NCI-H226 (cell line): ENCODE measurements around the gene SGSM2.
A peak's percentile ranks its signal among the peaks of the same experiment; 100 is the strongest.

ENCODE experiments used
- DNase-seq: peaks from one replicate; pipeline ENCODE4 v3.0.0-alpha.2; 2015

SGSM2 gene

DNA sequence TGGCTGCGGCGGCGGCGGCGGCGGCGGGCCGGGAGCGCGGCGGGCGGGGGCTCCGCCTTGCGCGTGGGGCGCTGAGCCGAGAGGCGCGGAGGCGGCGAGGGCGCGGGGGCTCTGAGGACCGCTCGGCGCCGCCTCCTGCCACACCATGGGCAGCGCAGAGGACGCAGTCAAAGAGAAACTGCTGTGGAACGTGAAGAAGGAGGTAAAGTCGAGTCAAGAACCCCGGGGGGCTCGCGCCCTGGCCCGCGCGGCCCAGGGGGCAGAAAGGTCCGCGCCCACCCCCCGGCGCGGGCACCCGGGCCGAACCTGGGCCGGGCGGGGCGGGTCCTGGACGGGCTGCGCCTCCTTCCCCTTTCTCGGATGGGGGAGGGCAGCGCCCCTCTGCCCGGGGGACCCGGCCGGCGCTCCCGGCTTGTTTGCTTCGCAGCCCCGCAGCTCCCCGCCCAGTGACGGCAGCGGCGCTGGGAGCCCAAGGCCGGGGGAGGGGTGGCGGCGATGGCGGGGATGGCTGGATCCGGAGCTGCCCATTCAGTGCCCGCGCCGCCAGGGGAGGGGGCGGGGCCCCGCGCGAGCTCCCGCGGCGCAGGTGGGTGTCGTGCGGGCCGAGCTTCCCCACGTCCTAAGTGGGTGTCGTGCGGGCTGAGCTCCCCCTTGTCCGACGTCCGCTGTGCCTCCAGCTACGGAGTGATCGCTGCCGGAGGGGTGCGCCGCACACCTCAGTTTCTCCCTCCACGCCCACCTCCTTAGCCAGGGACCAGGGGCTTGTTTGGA is 428 bp downstream of the SGSM2 start:
- DNase-seq = peak; percentile 64

DNA sequence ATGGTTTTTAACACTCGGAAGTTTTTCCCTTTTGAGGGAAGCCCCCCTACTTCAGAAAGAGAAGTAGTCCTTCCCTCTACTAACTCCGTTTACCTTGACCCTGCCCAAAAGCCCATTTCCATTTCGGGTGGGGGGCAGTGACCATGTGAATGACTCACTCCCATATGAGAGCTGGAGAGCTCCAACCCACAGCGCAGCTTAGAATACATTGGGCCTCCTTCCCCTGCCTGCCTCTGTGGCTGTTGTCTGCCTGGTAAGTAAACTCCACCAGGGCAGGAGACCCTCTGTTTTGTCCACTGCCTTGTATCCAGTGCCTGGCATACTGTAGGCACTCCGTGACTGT is 985 bp downstream of the SGSM2 start:
- DNase-seq = no peak

DNA sequence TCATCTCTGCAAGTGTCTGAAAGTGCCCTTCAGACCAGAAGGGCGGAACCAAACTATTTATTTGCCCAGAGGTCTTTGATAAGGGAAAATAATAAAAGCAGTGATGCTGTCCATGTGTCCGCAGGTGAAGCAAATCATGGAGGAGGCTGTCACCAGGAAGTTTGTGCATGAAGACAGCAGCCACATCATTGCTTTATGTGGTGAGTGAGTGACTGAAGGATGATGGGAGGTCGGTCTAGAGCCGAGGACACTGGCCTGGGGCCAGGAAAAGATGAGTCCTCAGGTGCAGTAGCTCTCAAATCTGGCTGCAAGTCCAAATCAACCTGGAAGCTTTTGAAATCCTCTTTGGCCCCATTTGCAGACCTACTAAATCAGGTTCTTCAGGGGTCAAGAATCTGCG is 6.1 kb downstream of the SGSM2 start:
- DNase-seq = no peak

DNA sequence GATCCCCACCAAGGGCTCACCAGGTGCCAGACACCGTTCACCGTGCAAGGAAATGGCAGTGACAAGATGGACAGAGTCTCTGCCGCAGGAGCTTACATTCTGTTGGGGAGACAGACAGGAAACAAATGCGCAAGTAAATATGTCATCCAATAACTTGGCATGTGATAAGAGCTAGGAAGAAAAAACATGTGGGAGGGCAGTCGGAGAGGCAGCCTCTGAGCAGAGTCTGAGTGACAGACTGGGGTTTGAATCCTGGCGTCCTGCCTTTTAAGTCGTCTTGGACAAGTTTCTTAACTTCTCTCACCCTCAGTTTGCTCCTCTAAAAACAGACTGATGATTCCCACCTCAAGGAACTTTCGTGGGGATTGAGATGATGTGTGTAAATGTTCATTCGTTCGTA is 7.2 kb downstream of the SGSM2 start:
- no peak for DNase-seq

DNA sequence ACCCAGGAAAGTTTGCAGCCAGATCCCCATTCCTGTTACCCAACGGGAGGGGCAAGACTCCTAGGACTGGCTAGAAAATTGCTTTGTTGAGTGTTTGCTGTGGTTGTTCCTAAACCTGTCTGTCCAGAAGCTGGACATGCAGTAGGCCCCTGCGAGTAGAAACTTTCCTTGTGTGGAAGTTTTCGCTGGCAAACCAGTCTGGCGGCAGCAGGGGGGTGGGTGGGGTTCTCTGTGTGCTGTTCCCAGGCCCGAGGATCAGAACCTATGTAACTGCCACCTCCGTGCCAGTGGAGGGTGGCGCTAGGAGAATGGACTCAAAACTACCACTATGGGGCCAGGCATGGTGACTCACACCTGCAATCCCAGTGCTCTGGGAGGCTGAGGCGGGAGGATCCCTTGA is 9.2 kb downstream of the SGSM2 start:
- DNase-seq = no peak

DNA sequence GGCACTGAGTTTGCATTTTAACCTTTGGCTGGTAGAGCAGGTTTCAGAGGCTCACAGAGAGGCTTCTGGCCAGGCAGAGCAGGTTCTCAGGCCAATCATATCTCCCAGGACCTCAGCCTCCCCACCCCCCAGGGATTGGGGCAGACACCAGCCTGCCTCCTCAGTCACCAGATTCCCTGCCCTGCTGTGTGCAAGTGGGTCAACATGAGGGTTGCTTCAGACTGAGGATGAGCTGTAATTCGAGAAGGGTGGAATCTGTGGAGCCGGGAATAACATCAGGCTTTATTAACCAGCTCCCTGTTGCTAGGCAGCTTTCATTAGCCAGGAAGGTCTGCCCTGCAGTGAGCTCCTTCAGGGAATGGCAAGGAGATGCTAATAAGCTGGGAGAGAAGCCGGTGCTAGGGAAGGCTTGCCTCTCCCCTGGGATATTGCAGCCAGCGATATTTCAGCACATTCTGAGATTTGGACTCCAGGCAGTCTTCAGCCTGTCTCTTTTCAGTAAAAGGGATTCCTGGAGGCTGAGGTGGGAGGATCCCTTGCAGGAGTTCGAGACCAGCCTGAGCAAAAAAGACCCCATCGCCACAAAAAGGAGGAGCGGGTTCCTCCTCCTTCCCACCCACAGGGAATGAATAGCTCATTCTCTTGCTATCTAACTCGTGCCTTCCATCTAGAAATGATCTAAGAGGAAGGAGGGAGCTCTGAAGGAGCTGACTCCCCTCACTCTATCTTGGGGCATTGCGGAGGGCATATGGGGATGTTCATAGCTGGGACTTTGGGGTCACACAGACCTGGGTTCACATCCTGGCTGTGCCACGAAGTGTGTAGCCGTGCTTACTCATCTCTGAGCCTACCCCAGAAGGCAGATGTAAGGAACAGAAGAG is 10.7 kb downstream of the SGSM2 start:
- DNase-seq = peak; percentile 38

DNA sequence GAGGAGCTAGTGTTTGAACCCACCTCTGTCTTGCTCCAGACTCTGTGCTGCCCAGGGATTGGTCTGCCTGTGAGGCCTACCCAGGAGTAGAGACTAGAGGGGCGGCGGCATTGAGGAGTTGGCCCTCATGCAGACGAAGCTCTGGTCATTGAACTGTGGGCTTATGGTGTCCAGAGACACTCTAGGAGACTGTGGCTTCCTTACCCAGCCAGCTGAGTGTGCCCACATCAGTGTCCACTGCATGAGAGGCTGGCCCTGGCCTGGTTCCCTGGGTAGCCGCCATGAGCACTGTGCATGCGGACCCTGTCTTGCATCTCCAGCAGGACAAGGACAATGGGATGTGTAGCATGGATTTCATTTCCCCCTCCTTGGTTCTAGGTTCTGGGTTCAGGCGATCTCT is 14.0 kb downstream of the SGSM2 start:
- no peak for DNase-seq

DNA sequence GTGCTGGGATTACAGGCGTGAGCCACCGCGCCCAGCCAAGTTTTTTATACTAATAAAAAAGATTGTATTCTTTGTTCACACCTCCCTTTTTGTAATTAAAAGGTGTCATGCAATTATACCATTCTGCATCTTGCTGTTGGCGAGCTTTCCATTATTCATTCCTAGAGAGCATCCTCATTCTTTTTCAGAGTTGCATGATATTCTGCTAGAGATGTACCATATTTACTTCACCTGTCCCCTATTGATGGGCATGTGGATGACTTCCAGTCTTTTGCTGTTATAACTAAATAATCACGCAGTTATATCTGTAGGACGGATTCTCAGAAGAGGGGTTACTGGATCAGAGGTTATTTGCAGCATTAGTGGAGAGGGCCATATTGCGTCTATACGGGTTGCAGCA is 17.0 kb downstream of the SGSM2 start:
- DNase-seq = no peak

DNA sequence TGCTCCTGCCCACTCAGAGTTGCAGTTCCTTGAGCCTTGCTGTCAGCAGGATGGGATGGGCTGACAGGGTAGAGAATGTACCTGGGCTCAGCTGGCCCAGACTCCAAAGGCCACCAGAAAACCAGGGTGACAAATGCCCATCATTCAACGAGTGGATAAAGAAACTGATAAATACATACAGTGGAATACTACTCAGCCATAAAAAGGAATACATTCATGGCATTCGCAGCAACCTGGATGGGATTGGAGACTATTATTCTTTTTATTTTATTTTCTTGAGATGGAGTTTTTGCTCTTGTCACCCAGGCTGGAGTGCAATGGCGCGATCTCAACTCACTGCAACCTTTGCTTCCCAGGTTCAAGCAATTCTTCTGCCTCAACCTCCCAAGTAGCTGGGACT is 19.9 kb downstream of the SGSM2 start:
- DNase-seq = no peak

DNA sequence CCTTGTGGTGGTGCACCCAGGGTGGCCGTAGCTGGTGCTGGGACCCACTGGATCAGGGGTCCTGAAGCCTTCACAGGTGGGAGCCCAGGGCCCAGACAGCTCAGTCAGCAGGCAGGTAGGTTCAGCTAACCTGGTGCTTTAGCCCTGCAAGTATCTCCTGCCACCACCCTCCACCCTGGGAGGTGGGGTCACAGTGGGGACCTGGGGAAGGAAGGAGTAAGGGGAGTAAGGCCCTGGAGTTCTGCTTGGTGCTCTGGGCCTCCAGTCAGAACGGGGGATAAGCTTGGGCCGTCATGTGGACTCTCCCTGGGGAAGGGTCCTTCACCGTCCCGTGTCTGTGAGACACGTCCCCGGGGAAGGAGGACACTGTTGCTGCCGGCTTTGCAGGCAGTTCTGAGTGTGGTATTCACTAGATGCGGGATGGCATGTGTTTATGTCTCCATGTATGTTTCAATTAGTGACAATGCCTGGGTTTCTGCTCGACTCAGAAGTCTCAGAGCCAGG is 20.7 kb downstream of the SGSM2 start:
- no peak for DNase-seq

DNA sequence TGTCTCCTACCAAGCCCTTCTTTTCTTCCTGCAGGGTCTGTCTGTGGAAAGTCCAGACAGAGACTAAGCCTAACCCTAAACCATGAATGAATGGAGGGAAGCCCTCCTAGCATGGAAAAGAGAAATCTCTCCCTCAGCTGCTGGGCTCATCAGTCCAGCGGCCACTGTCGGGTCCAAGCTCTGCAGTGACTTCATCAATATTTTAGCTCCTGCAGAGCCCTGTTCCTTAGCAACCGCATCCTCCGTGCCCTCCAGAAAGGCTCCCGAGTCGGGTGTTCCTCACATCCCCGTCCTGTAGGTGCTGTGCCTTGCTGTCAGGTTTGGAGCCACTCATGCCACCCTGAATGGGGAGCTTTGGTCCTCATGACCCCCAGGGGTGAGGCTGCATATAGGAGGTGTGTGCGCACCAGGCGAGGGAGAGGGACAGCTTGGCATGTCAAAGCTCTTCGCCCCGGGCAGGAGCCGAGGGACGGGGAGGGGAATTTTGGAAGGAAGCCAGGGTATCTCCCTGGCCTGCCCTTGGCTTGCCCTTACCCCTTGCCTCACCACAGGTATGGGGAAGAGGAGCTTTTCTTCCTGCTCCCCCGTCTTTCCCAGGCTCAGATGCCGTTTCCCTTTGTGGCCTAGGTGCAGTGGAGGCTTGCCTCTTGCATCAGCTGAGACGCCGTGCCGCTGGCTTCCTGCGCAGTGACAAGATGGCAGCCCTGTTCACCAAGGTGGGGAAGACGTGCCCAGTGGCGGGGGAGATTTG is 23.9 kb downstream of the SGSM2 start:
- DNase-seq = no peak

DNA sequence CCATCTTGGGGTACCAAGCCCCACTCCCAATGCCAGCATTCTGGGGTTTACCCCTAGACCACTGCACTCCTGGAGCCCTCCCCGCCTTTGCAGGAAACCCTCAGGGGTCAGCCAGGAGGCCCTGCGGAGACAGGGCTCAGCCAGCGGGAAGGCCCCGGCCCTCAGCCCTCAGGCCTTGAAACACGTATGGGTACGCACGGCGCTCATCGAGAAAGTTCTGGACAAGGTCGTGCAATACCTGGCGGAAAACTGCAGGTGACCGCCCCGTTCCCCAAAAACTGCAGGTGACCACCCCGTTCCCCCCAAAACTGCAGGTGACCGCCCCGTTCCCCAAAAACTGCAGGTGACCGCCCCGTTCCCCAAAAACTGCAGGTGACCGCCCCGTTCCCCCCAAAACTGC is 24.7 kb downstream of the SGSM2 start:
- DNase-seq = no peak

DNA sequence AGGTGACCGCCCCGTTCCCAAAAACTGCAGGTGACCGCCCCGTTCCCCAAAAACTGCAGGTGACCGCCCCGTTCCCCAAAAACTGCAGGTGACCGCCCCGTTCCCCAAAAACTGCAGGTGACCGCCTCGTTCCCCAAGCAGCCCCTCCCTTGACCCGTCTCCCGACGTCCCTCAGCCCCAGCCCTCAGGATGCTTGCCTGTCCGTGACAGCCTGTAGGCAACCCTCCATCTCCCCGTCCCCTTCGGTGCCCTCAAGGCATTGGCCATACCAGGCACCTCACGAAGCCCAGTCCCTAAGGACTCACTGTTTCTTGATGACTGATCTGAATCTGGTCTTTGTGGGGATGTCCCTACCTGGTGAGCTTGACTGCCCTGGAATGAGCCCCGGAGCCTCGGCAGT is 25.1 kb downstream of the SGSM2 start:
- DNase-seq = no peak

DNA sequence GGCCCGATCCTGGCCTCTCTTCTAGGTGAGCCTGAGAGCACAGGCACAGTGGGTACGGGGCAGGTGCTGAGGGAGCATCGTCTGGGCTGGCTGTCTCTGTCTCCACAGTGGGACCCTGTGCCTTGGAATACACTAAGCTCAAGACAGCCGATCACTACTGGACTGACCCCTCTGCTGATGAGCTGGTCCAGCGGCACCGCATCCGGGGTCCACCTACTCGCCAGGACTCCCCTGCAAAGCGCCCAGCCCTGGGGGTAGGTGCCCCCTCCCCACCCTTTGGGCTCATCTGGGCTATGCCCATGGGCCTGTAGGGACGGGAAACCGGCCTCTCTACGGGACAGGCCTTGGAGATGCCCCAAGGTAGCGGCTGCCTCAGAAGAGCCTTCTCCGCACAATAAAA is 25.6 kb downstream of the SGSM2 start:
- DNase-seq = no peak

DNA sequence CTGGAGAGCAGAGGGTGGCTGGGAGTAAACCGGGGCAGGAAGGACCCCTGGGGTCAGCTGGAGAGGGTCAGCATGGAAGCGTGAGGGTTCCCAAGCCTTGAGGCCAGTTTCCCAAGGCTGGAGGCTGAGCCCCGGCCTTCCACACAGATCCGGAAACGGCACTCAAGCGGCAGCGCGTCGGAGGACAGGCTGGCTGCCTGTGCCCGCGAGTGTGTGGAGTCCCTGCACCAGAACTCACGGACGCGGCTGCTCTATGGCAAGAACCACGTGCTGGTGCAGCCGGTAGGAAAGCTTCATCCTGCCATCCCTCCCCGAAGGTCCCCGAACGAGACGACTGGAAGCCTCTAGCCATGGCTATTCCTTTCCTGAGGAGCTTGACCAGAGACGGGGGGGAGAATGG is 26.0 kb downstream of the SGSM2 start:
- no peak for DNase-seq

DNA sequence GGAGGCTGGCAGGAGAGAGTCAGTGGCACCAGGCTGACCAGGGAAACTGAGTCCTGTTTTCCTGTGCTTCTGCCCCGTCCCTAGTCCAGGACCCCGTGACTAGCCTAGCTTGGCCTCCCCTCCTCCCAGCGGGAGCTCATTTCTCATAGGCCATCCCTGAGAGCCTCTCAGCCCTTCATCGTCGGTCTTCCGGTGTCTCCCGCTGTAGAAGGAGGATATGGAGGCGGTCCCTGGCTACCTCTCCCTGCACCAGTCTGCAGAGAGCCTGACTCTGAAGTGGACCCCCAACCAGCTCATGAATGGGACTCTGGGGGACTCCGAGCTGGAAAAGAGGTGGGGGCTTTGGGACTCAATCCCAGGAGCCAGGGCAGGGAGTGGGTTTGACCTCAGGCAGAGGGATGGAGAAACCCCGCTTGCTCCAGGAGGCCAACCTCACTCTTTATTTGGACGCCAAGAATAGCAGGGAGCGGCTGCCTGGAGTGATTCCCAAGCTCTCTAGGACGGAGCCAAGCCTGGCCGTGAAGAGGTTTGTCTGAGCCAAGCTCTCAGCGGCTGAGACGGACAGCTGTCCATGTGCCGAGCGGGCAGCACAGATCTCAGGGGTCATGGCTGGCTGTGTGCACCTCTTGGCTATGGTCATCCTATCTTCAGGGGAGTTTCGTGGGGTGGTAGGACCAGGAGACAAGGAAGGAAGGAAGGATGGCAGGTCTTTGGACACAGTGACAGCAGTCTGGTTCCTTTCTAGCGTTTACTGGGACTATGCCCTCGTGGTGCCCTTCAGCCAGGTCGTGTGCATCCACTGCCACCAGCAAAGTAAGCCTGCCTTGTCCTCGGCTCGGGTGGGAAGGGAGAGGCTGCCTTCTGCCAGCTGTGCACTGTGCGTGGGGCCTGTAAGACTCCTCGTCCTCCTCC is 26.8 kb downstream of the SGSM2 start:
- DNase-seq = no peak

DNA sequence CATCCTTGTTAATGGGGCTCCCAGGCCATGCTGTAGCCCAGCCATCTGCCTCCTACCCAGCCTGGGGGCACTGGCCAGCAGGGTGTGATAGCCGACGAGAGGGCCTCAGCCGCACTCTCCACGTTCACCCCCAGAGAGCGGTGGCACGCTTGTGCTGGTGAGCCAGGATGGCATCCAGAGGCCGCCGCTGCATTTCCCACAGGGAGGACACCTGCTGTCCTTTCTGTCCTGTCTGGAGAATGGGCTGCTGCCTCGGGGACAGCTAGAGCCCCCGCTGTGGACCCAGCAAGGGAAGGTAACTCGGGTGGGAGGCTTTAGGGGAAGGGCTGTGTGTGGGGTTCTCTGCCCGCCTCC is 27.4 kb downstream of the SGSM2 start:
- no peak for DNase-seq

DNA sequence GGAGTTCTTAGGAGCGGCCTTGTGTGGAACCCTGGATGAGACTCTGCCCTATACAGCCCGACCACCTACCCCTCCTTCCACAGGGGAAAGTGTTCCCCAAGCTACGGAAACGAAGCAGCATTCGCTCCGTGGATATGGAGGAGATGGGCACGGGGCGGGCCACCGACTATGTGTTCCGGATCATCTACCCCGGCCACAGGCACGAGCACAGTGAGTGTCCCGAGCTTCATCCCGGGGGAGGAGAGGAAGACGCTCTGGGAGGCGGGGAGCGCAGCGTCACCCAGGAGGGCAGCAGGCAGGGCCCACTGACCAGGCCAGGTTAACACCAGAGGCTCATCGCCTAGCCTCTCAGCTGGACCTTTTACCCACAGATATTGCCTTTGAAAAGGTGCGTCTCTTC is 27.8 kb downstream of the SGSM2 start:
- DNase-seq = no peak

DNA sequence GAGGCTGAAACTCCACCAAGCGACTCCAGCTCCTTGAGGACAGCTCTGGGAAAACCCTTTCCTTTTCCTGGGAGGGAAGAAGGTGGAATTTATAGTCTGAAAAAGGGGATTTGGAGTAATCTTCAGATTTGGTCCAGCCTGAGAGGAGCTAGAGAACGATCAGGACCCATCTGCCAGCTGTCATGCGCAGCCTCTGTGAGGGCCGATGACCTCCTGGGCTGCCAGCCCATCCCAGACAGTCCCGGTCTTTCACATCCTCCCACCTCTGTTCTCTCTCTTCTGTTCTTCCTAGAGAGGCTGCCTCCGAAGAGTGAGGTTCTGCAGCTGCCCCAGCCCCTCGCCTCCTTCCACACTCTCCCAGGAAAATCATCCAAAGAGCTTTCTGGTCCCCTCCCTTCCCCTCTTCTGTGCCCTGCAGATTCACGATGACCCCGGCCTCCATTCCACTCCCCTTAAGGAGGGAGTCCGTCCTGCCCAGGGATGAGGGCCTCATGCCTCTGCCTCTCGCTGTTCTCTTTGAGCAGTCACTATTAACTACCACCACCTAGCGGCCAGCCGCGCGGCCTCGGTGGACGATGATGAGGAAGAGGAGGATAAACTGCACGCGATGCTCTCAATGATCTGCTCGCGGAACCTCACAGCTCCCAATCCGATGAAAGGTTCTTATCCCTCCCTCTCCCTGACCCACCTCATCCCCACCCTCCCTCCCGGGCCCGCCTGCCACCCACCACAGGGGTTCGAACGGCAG is 29.6 kb downstream of the SGSM2 start:
- no peak for DNase-seq

DNA sequence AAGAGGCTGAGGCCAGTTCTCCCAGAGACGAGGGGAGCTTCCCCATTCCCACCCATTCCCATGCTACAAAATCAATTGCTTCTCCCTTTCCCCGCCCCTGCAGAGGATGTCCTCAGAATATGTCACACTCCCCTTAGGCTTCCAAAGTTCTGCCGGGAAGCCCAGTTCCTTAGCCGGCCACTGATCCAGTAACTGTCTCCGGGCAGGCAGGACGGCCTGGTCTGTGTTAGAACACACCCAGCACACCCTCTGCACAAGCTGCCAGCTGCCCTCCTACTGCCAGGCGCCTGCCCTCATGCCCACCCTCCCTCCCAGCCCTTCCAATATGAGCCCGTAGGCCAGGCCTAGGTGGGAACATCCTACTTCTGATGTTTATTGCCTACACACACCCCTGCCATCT is 31.1 kb downstream of the SGSM2 start:
- DNase-seq = no peak

DNA sequence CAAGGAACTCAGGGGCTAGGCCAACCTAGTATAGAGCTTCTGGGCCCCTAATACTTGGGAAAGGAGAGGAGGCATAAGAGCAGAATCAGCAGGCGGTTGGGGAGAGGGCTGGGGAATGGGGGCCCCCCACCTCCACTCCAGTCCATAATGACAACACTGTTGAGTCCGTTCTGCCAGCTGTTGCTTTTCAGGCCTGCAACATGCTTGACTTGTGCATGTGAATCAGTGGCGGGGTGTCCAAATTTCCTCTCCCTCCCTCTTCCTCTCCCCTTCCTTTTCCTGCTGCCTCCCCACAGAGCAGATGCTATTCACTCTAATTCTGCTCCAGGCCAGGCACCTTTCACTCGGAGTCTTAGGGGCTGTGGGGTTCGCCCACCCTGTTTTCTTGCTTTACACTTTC is 31.7 kb downstream of the SGSM2 start:
- no peak for DNase-seq
